ENCODE data around the gene CTNNA3. TPM values are rescaled to one million over a fixed set of nuclear protein-coding genes. Genes with fewer than 3 reads are reported as not detected.
A peak's percentile ranks its signal among the peaks of the same experiment; 100 is the strongest.
"Not testable (repeated sequence)": the region's sequence is repeated elsewhere in the genome, so short reads cannot be mapped to it uniquely, and the experiment has no call there.

The CTNNA3 gene
- total and polyA plus RNA-seq, 2 donors (not counting 1 experiment from before 2014, with no cell fraction given) = not detected

DNA sequence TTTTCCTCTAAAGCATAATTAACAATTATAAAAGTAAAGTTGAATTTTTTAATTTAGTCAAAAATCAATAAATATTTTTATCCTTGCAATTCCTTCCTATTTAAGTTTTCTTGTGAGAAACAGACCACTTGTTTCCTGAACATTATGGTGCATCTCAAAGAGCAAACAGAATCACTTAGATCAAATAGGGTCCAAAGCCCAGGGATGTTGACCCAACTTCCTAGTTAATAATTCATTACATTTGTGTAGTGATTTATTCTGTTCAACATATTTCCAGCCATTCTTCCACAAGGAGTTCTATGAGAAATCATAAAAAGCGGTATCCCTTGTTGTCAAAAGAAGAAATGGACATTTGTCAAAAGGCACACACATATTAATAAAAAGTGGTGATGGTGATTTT lies 454.5 kb downstream of the CTNNA3 start:
- Histone ChIP-seq H3K9me3 (ENCODE audit: control insufficient read depth, insufficient read depth, low read depth, low read length) (no peaks in the 10 kb centered on the region), H3K4me3 (replicated peaks in 1 of 4; ENCODE audit: control extremely low read depth in 1 of 4, insufficient read depth in 1 of 4, low read depth in 3 of 4, low read length in 4 of 4) (no peak overlapping the region), H3K4me2 (ENCODE audit: extremely low read depth, insufficient read depth, low read length) (no peak overlapping the region), H3K4me1 (ENCODE audit: control insufficient read depth, extremely low read depth, insufficient read depth, low read length) (no peaks in the 10 kb centered on the region), H2AFZ (ENCODE audit: low read length) (no peak overlapping the region), H3K9ac (ENCODE audit: insufficient read depth, low read length) (no peak overlapping the region), H3K27me3 (ENCODE audit: control insufficient read depth, insufficient read depth, low read length) (no peaks in the 10 kb centered on the region), H3K27ac (ENCODE audit: insufficient read depth, low read length) (no peak overlapping the region), H3K36me3 (ENCODE audit: control insufficient read depth, insufficient read depth, low read length) (no peaks in the 10 kb centered on the region), H4K20me1 (ENCODE audit: control insufficient read depth, extremely low read depth, insufficient read depth, low read length) (no peaks in the 10 kb centered on the region), H3K79me2 (ENCODE audit: control insufficient read depth, insufficient read depth, low read length) (no peaks in the 10 kb centered on the region)
- TF ChIP-seq EZH2 (IDR thresholded peaks at IDR 0.05; ENCODE audit: low read length, missing control alignments) = no peak
- TF ChIP-seq, protein P1, sequence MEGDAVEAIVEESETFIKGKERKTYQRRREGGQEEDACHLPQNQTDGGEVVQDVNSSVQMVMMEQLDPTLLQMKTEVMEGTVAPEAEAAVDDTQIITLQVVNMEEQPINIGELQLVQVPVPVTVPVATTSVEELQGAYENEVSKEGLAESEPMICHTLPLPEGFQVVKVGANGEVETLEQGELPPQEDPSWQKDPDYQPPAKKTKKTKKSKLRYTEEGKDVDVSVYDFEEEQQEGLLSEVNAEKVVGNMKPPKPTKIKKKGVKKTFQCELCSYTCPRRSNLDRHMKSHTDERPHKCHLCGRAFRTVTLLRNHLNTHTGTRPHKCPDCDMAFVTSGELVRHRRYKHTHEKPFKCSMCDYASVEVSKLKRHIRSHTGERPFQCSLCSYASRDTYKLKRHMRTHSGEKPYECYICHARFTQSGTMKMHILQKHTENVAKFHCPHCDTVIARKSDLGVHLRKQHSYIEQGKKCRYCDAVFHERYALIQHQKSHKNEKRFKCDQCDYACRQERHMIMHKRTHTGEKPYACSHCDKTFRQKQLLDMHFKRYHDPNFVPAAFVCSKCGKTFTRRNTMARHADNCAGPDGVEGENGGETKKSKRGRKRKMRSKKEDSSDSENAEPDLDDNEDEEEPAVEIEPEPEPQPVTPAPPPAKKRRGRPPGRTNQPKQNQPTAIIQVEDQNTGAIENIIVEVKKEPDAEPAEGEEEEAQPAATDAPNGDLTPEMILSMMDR (conservative IDR thresholded peaks at IDR 0.05 in 1 of 2, IDR thresholded peaks at IDR 0.05 in 1 of 2; ENCODE audit: low read depth in 1 of 2, low read length in 2 of 2) = no peak
- no peak for DNase-seq (ENCODE audit: low read depth in 2 of 2)

- Histone ChIP-seq H3K4me1 (ENCODE audit: control insufficient read depth, extremely low read depth, insufficient read depth, low read length) (no peaks in the 10 kb centered on the region), H3K27ac (ENCODE audit: insufficient read depth, low read length) (no peak overlapping the region), H4K20me1 (ENCODE audit: control insufficient read depth, extremely low read depth, insufficient read depth, low read length) (no peaks in the 10 kb centered on the region), H2AFZ (ENCODE audit: low read length) (no peak overlapping the region), H3K36me3 (ENCODE audit: control insufficient read depth, insufficient read depth, low read length) (no peaks in the 10 kb centered on the region), H3K9me3 (ENCODE audit: control insufficient read depth, insufficient read depth, low read depth, low read length) (no peaks in the 10 kb centered on the region), H3K4me2 (ENCODE audit: extremely low read depth, insufficient read depth, low read length) (no peak overlapping the region), H3K4me3 (replicated peaks in 1 of 4; ENCODE audit: control extremely low read depth in 1 of 4, insufficient read depth in 1 of 4, low read depth in 3 of 4, low read length in 4 of 4) (no peak overlapping the region), H3K9ac (ENCODE audit: insufficient read depth, low read length) (no peak overlapping the region), H3K27me3 (ENCODE audit: control insufficient read depth, insufficient read depth, low read length) (no peaks in the 10 kb centered on the region), H3K79me2 (ENCODE audit: control insufficient read depth, insufficient read depth, low read length) (no peaks in the 10 kb centered on the region)
- DNase-seq (ENCODE audit: low read depth in 2 of 2) = no peak
- TF ChIP-seq, protein P1 (conservative IDR thresholded peaks at IDR 0.05 in 1 of 2, IDR thresholded peaks at IDR 0.05 in 1 of 2; ENCODE audit: low read depth in 1 of 2, low read length in 2 of 2) = no peak
- no peak for TF ChIP-seq EZH2 (IDR thresholded peaks at IDR 0.05; ENCODE audit: low read length, missing control alignments)
Observed at GRCh38 chr10:67239864-67240497, 456.0 kb downstream of the CTNNA3 start.

GRCh38 chr10:67230680-67231500 lies 465.1 kb downstream of the CTNNA3 start:
- H3K79me2 ChIP-seq (ENCODE audit: control insufficient read depth, insufficient read depth, low read length); H3K9ac ChIP-seq (ENCODE audit: insufficient read depth, low read length); H2AFZ ChIP-seq (ENCODE audit: low read length); H3K4me2 ChIP-seq (ENCODE audit: extremely low read depth, insufficient read depth, low read length); H3K9me3 ChIP-seq (ENCODE audit: control insufficient read depth, insufficient read depth, low read depth, low read length); H3K36me3 ChIP-seq (ENCODE audit: control insufficient read depth, insufficient read depth, low read length); H3K27me3 ChIP-seq (ENCODE audit: control insufficient read depth, insufficient read depth, low read length); DNase-seq (ENCODE audit: low read depth in 2 of 2); H4K20me1 ChIP-seq (ENCODE audit: control insufficient read depth, extremely low read depth, insufficient read depth, low read length); H3K4me1 ChIP-seq (ENCODE audit: control insufficient read depth, extremely low read depth, insufficient read depth, low read length); H3K27ac ChIP-seq (ENCODE audit: insufficient read depth, low read length): not testable (repeated sequence)
- peak overlapping the region in 1 of 4 experiments; percentile 14 for H3K4me3 ChIP-seq (replicated peaks in 1 of 4; ENCODE audit: control extremely low read depth in 1 of 4, insufficient read depth in 1 of 4, low read depth in 3 of 4, low read length in 4 of 4)
